Mucosa of descending colon (tissue), 3 donors: ENCODE measurements around the gene HCLS1. TPM values are rescaled to one million over a fixed set of nuclear protein-coding genes. Genes with fewer than 3 reads are reported as not detected.

ENCODE experiments used
- ATAC-seq: fragments of 200-7000 bp; cut with Tn5 transposase; one replicate; pipeline ENCODE4 v1.9.1; 2020; ENCODE audit warnings: mild to moderate bottlenecking, moderate library complexity
- DNase-seq, 3 donors: peaks; one replicate each; pipeline ENCODE4 v3.0.0-alpha.2; 2020
- H3K36me3 ChIP-seq: fragments of 200-600 bp; one replicate; pipeline ENCODE4 v1.8.0; 2021; ENCODE audit warnings: low read depth, mild to moderate bottlenecking
- H3K4me1 ChIP-seq: fragments of 200-600 bp; one replicate; pipeline ENCODE4 v1.8.0; 2021; ENCODE audit warnings: low read depth, mild to moderate bottlenecking
- H3K4me3 ChIP-seq: fragments of 200-600 bp; one replicate; pipeline ENCODE4 v1.8.0; 2021; ENCODE audit warnings: mild to moderate bottlenecking
- H3K9me3 ChIP-seq: fragments of 200-600 bp; one replicate; pipeline ENCODE4 v1.8.0; 2021; ENCODE audit warnings: mild to moderate bottlenecking
- CTCF ChIP-seq: fragments of 200-600 bp; IDR thresholded peaks from one replicate; pipeline ENCODE4 v1.8.0; 2022; ENCODE audit warnings: antibody characterized with exemption, mild to moderate bottlenecking
- intact Hi-C, 2 donors: fragments of 100-400 bp; cut with DNase I in 1 of 2; cut with micrococcal nuclease in 1 of 2; formaldehyde crosslinking; loops; one replicate each; pipeline versions ENCODE4 v1.11.0 to v1.11.1; 2022; cut with DNase I, micrococcal nuclease
- total RNA-seq, 3 donors: library from RNA; stranded (reverse); fragmentation: NEBNext Ultra II Directional in 2 of 3; extraction: Animal tissue kit (Norgen Biotek cat#: 25700) in 2 of 3; gene quantifications; one replicate each; pipeline versions ENCODE4 v1.2.1 to v1.2.4, GENCODE V29; 2021 to 2023
- donor health status: DM: no; HTN: no; CAD: no; lungs with moderate emphysema.
- donor health status: DM: no; HTN: no; CAD: no.
- donor health status: DM: no; HTN: yes; CAD: no.

The HCLS1 gene
- total RNA-seq, 3 donors from 2014 or later = 8.8 to 32.1 (median 23.5) TPM

GRCh38 chr3:121651684-121652083 lies 9.0 kb downstream of the HCLS1 start:
- no peaks in the 10 kb centered on the region for H3K9me3 ChIP-seq
- TF ChIP-seq CTCF = no peak
- DNase-seq (no peak), ATAC-seq (no peak)
- no peak overlapping the region for H3K4me3 ChIP-seq
- H3K4me1 ChIP-seq = no peaks in the 10 kb centered on the region
- intact Hi-C loops = no loop called here
- no peaks in the 10 kb centered on the region for H3K36me3 ChIP-seq

GRCh38 chr3:121649645-121650044 lies 11.1 kb downstream of the HCLS1 start:
- no peak for ATAC-seq
- Histone ChIP-seq H3K4me3 (no peak overlapping the region), H3K36me3 (no peaks in the 10 kb centered on the region), H3K4me1 (no peaks in the 10 kb centered on the region), H3K9me3 (no peaks in the 10 kb centered on the region)
- TF ChIP-seq CTCF = no peak
- intact Hi-C loops = no loop called here
- no peak for DNase-seq

GRCh38 chr3:121648219-121648958 lies 12.3 kb downstream of the HCLS1 start:
- no peak for ATAC-seq
- Histone ChIP-seq H3K9me3 (no peaks in the 10 kb centered on the region), H3K4me1 (no peaks in the 10 kb centered on the region), H3K36me3 (no peaks in the 10 kb centered on the region), H3K4me3 (no peak overlapping the region)
- no peak for TF ChIP-seq CTCF
- intact Hi-C loops = no loop called here
- no peak for DNase-seq

- Histone ChIP-seq H3K4me1 (no peaks in the 10 kb centered on the region), H3K36me3 (no peaks in the 10 kb centered on the region), H3K9me3 (no peaks in the 10 kb centered on the region), H3K4me3 (no peak overlapping the region)
- DNase-seq = no peak
- intact Hi-C loops = no loop called here
- TF ChIP-seq CTCF = no peak
- no peak for ATAC-seq
Observed at GRCh38 chr3:121645054-121645453, 15.6 kb downstream of the HCLS1 start.

- DNase-seq (no peak), ATAC-seq (no peak)
- intact Hi-C loops = no loop called here
- no peak for TF ChIP-seq CTCF
- no peaks in the 10 kb centered on the region for H3K4me1 ChIP-seq
- H3K9me3 ChIP-seq = no peaks in the 10 kb centered on the region
- H3K4me3 ChIP-seq = no peak overlapping the region
- H3K36me3 ChIP-seq = no peaks in the 10 kb centered on the region
Observed at GRCh38 chr3:121642601-121643314, 17.9 kb downstream of the HCLS1 start.
